Mammary epithelial cell (primary cell): Measurements from ENCODE around the gene DSCAM.

ENCODE experiments used
- EZH2 ChIP-seq: IDR thresholded peaks from 2 replicates; pipeline ENCODE4 v1.6.1; 2012; ENCODE audit warnings: low read length, inconsistent platforms, borderline replicate concordance
- TF ChIP-seq, protein P1 (sequence below), 2 donors: IDR thresholded peaks in 1 of 2; conservative IDR thresholded peaks in 1 of 2; 2 replicates each; pipeline ENCODE4 v1.5.1; 2011 to 2012; ENCODE audit warnings: inconsistent platforms in 2 of 2, low read length in 2 of 2, mild to moderate bottlenecking in 2 of 2, control low read depth in 1 of 2, low read depth in 1 of 2; ENCODE audit not compliant: insufficient read depth in 1 of 2; ENCODE audit errors: extremely low read depth in 1 of 2

DNA sequence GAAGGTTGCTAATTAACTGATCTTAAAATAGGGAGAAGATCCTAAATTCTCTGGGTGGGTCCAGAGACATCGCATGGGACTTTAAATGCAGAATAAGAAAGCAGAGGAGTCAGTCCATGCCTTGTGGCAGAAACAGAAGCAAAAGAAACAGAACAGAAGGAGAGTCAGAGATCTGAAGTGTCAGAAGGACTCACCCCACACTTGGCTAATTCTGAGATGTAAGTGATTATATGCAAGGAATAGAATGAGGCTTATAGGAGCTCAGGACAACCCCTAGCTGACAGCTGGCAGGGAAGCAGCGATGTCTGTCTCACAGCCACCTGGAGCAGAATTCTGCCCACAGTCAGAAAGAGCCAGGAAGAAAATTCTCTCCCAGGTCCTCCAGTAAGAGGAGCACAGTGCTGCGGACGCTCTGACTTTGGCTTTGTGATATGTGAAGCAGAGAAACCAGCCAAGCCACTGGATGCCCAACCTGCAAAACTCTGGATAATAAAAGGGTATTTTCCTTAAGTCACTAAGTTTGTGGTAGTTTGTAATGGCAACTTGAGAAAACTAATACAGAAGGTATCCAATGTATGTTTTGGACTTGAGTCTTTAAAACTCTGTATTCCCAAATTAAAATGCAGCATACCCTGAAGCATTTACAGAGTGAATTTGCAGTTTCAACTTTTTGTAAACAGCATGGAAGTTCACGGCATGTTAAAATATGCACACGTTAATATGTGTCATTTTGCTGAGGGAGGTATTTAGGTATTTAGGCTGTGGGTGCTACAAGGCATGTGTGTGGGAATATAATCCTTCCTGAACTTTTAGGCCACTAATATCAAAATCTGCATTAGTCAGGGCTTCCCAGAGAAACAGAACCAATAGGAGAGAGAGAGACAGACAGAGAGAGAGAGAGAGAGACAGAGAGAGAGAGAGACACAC is 591.2 kb downstream of the DSCAM start:
- TF ChIP-seq, protein P1, sequence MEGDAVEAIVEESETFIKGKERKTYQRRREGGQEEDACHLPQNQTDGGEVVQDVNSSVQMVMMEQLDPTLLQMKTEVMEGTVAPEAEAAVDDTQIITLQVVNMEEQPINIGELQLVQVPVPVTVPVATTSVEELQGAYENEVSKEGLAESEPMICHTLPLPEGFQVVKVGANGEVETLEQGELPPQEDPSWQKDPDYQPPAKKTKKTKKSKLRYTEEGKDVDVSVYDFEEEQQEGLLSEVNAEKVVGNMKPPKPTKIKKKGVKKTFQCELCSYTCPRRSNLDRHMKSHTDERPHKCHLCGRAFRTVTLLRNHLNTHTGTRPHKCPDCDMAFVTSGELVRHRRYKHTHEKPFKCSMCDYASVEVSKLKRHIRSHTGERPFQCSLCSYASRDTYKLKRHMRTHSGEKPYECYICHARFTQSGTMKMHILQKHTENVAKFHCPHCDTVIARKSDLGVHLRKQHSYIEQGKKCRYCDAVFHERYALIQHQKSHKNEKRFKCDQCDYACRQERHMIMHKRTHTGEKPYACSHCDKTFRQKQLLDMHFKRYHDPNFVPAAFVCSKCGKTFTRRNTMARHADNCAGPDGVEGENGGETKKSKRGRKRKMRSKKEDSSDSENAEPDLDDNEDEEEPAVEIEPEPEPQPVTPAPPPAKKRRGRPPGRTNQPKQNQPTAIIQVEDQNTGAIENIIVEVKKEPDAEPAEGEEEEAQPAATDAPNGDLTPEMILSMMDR (conservative IDR thresholded peaks at IDR 0.05 in 1 of 2, IDR thresholded peaks at IDR 0.05 in 1 of 2; ENCODE audit: extremely low read depth in 1 of 2, insufficient read depth in 1 of 2, low read depth in 1 of 2, low read length in 2 of 2) = no peak
- TF ChIP-seq EZH2 = no peak
